Measurements from ENCODE around the gene GBA3.

Gene GBA3

GRCh38 chr4:22692736-22693135 lies at the start of gene GBA3:
GBA3 (plus strand) TSS chr4:22692937.
- in situ Hi-C loops (cut with MboI; ENCODE audit: low sequenced_read_pairs): loop anchor here (25.0 kb wide), 2 partner anchors 280 to 905 kb away; no protein-coding TSS in a partner anchor

- in situ Hi-C loops (cut with MboI; ENCODE audit: low sequenced_read_pairs): no loop called here
These were observed 48.8 kb upstream of the GBA3 start for GRCh38 chr4:22643952-22644351.

GRCh38 chr4:22645481-22646182 lies 47.1 kb upstream of the GBA3 start:
- in situ Hi-C loops (cut with MboI; ENCODE audit: low sequenced_read_pairs): no loop called here

GRCh38 chr4:22648996-22649395 lies 43.7 kb upstream of the GBA3 start:
- in situ Hi-C loops (cut with MboI; ENCODE audit: low sequenced_read_pairs): no loop called here

GRCh38 chr4:22650771-22651170 lies 42.0 kb upstream of the GBA3 start:
- in situ Hi-C loops (cut with MboI; ENCODE audit: low sequenced_read_pairs): no loop called here

DNA sequence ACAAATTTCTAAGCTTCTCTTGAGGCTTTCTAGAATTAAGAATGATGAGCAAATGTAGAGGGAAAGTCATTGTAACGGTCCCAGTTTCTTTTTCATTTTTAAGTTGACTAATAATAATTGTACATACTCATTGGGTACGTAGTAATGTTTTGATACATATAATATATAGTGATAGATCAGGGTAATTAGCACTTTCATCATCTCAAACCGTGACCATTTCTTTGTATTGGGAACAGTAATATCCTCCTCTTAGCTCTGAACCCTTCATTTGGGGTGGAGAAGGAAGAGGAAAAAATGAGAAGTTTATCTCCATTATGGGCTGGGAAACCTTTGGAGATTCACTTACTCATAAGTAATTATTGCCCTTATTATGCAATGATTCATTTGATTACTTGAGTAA lies 39.0 kb upstream of the GBA3 start:
- in situ Hi-C loops (cut with MboI; ENCODE audit: low sequenced_read_pairs): no loop called here

- in situ Hi-C loops (cut with MboI; ENCODE audit: low sequenced_read_pairs): no loop called here
These were observed 31.3 kb upstream of the GBA3 start for GRCh38 chr4:22661443-22661842.

DNA sequence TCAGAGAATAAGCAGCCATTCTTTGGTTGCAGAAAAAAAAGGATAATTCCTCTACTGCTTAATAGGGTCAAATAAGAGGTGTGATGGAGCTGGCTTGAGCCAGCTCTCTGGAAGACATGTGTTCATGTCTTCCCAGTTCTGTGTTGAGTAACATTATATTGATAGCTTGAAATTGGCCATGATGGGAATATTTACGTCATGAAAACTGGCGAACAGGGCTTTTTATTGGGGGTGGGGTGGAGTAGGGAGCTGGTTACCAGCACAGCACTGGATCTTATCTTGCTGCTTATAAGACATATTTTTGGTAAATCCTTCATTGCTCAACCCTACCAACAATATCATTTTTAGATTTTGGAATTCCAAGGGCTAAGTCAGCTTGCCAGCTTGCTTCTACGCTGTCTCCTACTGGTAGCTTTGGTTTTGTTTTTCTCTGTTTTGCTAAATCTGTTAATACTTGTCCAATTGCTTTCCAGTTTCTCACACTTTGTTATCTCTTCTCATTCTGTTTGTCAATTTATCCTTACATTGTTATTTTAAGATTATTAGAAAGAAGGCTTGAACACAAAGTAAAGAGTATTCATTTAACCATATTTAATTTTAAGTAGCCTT lies 25.3 kb upstream of the GBA3 start:
- in situ Hi-C loops (cut with MboI; ENCODE audit: low sequenced_read_pairs): no loop called here

GRCh38 chr4:22668301-22668700 lies 24.4 kb upstream of the GBA3 start:
- in situ Hi-C loops (cut with MboI; ENCODE audit: low sequenced_read_pairs): no loop called here

- in situ Hi-C loops (cut with MboI; ENCODE audit: low sequenced_read_pairs): no loop called here
These were observed 24.0 kb upstream of the GBA3 start for GRCh38 chr4:22668702-22669101.

- in situ Hi-C loops (cut with MboI; ENCODE audit: low sequenced_read_pairs): no loop called here
These were observed 21.8 kb upstream of the GBA3 start for GRCh38 chr4:22670956-22671355.

- in situ Hi-C loops (cut with MboI; ENCODE audit: low sequenced_read_pairs): no loop called here
These were observed 20.2 kb upstream of the GBA3 start for GRCh38 chr4:22672519-22672918.

DNA sequence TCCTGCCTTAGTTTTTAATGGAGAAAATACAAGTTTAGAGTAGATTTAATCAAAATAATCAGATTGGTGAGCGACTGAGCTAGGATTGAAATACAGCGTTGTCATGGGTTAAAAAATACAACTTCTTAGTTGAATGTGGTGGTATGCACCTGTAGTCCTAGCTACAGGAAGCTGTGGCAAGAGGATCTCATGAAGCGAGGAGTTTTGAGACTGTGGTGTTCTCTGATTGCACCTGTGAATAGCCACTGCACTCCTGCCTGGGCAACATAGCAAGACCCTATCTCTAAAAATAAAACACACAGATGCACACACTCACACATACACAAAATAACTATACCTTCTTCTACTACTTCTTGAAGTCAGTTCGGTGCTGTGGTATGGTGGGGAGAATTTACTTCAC lies 19.8 kb upstream of the GBA3 start:
- in situ Hi-C loops (cut with MboI; ENCODE audit: low sequenced_read_pairs): no loop called here

GRCh38 chr4:22674700-22675099 lies 18.0 kb upstream of the GBA3 start:
- in situ Hi-C loops (cut with MboI; ENCODE audit: low sequenced_read_pairs): loop anchor here (25.0 kb wide), 2 partner anchors 262 to 887 kb away; no protein-coding TSS in a partner anchor

- in situ Hi-C loops (cut with MboI; ENCODE audit: low sequenced_read_pairs): loop anchor here (25.0 kb wide), 2 partner anchors 264 to 889 kb away; no protein-coding TSS in a partner anchor
These were observed 16.7 kb upstream of the GBA3 start for GRCh38 chr4:22676063-22676462.

GRCh38 chr4:22677780-22678179 lies 15.0 kb upstream of the GBA3 start:
- in situ Hi-C loops (cut with MboI; ENCODE audit: low sequenced_read_pairs): loop anchor here (25.0 kb wide), 2 partner anchors 265 to 890 kb away; no protein-coding TSS in a partner anchor

DNA sequence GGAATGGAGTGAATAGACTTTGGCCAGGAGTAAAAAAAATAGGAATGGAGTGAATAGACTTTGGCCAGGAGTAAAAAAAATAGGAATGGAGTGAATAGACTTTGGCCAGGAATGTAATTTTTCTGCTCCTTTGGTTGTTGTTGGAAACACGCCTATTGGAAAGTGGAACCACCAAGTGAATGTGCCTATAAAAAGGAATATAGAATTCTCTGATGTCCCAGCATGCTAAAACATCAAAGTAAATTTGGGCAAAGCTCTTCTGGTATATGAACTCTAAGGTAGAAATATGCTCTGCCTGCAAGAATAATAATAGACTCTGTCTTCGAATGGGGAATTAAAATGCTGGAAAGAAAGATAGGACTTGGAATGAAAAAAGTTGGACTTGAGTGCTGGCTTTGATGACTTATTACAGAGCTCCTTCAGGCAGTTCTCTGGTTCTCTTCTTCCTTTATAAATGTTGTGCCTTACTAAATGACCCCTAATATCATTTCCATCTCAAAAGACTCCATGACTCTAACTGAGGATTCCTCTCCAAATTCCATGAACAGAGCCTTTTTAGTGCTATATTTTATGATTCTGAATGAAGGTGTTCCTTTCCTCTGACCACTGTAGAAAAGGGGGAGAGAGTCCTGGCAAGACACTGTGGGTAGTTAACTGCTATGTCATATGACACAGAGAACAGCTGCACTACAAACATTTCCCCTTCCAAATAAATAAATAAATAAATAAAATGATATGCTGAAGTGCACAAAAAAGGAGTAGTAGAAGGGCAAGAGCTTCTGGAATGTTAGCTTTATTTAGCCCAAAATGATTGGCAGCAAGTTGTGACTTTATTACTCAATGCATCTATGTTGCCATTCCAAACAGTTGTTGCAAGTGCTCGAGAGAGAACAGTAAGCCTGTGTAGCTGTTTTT lies 13.5 kb upstream of the GBA3 start:
- in situ Hi-C loops (cut with MboI; ENCODE audit: low sequenced_read_pairs): loop anchor here (25.0 kb wide), 2 partner anchors 267 to 892 kb away; no protein-coding TSS in a partner anchor

GRCh38 chr4:22680065-22680642 lies 12.6 kb upstream of the GBA3 start:
- in situ Hi-C loops (cut with MboI; ENCODE audit: low sequenced_read_pairs): loop anchor here (25.0 kb wide), 2 partner anchors 268 to 893 kb away; no protein-coding TSS in a partner anchor

DNA sequence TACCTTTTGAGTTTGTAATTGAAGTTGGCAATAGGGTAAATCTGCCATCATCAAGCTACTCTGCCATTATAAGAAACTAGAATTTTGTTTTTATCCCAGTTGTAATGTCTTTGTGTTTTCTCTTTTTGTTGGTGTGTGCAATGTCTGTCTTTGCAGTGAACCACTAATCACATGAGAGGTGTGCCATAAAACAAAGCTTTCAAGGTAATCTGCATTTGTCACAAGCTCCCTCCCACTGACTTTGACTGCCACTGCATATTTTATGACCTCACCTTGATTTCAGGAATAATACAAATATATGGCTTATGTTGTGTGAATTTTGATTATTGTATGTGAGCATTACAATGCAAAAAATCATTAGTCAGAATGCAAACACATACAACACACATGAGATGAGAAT lies 9.0 kb upstream of the GBA3 start:
- in situ Hi-C loops (cut with MboI; ENCODE audit: low sequenced_read_pairs): loop anchor here (25.0 kb wide), 2 partner anchors 271 to 896 kb away; no protein-coding TSS in a partner anchor

- in situ Hi-C loops (cut with MboI; ENCODE audit: low sequenced_read_pairs): loop anchor here (25.0 kb wide), 2 partner anchors 274 to 899 kb away; no protein-coding TSS in a partner anchor
These were observed 6.6 kb upstream of the GBA3 start for GRCh38 chr4:22686141-22686540.

- in situ Hi-C loops (cut with MboI; ENCODE audit: low sequenced_read_pairs): loop anchor here (25.0 kb wide), 2 partner anchors 276 to 901 kb away; no protein-coding TSS in a partner anchor
These were observed 4.5 kb upstream of the GBA3 start for GRCh38 chr4:22688236-22688635.
